ENCODE measurements around the gene TFAP2B. TPM values are rescaled to one million over a fixed set of nuclear protein-coding genes. Genes with fewer than 3 reads are reported as not detected.
A peak's percentile ranks its signal among the peaks of the same experiment; 100 is the strongest.

Gene TFAP2B
- total RNA-seq, 2 donors from 2014 or later, result not detected

GRCh38 chr6:50847890-50848594 is 29.4 kb downstream of the TFAP2B start:
- H3K4me1 Mint-ChIP-seq, result peaks cover 51% of the 10 kb centered on the region
- Histone ChIP-seq H3K4me1 (ENCODE audit: control insufficient read depth, insufficient read depth, low read length) (no peaks in the 10 kb centered on the region), H3K27ac (ENCODE audit: low read depth, low read length) (no peak overlapping the region), H3K9ac (ENCODE audit: extremely low read depth, low read length, poor library complexity, severe bottlenecking) (no peak overlapping the region), H3K27me3 (ENCODE audit: control insufficient read depth, insufficient read depth, low read length, poor library complexity, severe bottlenecking) (peaks cover 100% of the 10 kb centered on the region), H3K9me3 (ENCODE audit: control insufficient read depth, low read length) (no peaks in the 10 kb centered on the region), H3K4me3 (ENCODE audit: low read length) (no peak overlapping the region), H3K36me3 (ENCODE audit: control insufficient read depth, insufficient read depth, low read length) (no peaks in the 10 kb centered on the region)
- H3K9me3 Mint-ChIP-seq, result no peaks in the 10 kb centered on the region
- H3K4me3 Mint-ChIP-seq, result no peak overlapping the region
- peaks cover 99% of the 10 kb centered on the region for H3K27me3 Mint-ChIP-seq (ENCODE audit: insufficient read depth)
- 5 to 11% methylated on average over 4 to 7 of the region's 7 CpGs for WGBS, 2 experiments (ENCODE audit: insufficient coverage in 1 of 2, insufficient read length in 1 of 2)
- H3K27ac Mint-ChIP-seq, result no peak overlapping the region
- H3K36me3 Mint-ChIP-seq (ENCODE audit: low read depth), result no peaks in the 10 kb centered on the region
- no peak for DNase-seq
- TF ChIP-seq CTCF (conservative IDR thresholded peaks at IDR 0.05), result no peak

GRCh38 chr6:50848989-50849795 is 30.5 kb downstream of the TFAP2B start:
- no peak for TF ChIP-seq CTCF (conservative IDR thresholded peaks at IDR 0.05)
- peak; percentile 80 for DNase-seq
- H3K27me3 ChIP-seq (ENCODE audit: control insufficient read depth, insufficient read depth, low read length, poor library complexity, severe bottlenecking), result peaks cover 100% of the 10 kb centered on the region
- no peaks in the 10 kb centered on the region for H3K9me3 Mint-ChIP-seq
- no peak overlapping the region for H3K27ac Mint-ChIP-seq
- H3K27me3 Mint-ChIP-seq (ENCODE audit: insufficient read depth), result peaks cover 99% of the 10 kb centered on the region
- no peaks in the 10 kb centered on the region for H3K9me3 ChIP-seq (ENCODE audit: control insufficient read depth, low read length)
- peaks cover 41% of the 10 kb centered on the region for H3K4me1 Mint-ChIP-seq
- H3K27ac ChIP-seq (ENCODE audit: low read depth, low read length), result no peak overlapping the region
- H3K36me3 Mint-ChIP-seq (ENCODE audit: low read depth), result no peaks in the 10 kb centered on the region
- WGBS, 2 experiments (ENCODE audit: insufficient coverage in 1 of 2, insufficient read length in 1 of 2), result 1 to 3% methylated on average over 12 to 27 of the region's 27 CpGs
- no peak overlapping the region for H3K9ac ChIP-seq (ENCODE audit: extremely low read depth, low read length, poor library complexity, severe bottlenecking)
- peak overlapping the region; percentile 79 for H3K4me3 ChIP-seq (ENCODE audit: low read length)
- H3K4me1 ChIP-seq (ENCODE audit: control insufficient read depth, insufficient read depth, low read length), result no peaks in the 10 kb centered on the region
- no peaks in the 10 kb centered on the region for H3K36me3 ChIP-seq (ENCODE audit: control insufficient read depth, insufficient read depth, low read length)
- H3K4me3 Mint-ChIP-seq, result peak overlapping the region; percentile 52

- no peaks in the 10 kb centered on the region for H3K4me1 ChIP-seq (ENCODE audit: control insufficient read depth, insufficient read depth, low read length)
- H3K27ac ChIP-seq (ENCODE audit: low read depth, low read length), result no peak overlapping the region
- WGBS, 2 experiments (ENCODE audit: insufficient coverage in 1 of 2, insufficient read length in 1 of 2), result 0 to 5% methylated on average over 5 to 22 of the region's 22 CpGs
- Mint-ChIP-seq H3K27me3 (ENCODE audit: insufficient read depth) (peaks cover 99% of the 10 kb centered on the region), H3K27ac (no peak overlapping the region), H3K4me1 (peaks cover 39% of the 10 kb centered on the region), H3K4me3 (peak overlapping the region; percentile 52), H3K36me3 (ENCODE audit: low read depth) (no peaks in the 10 kb centered on the region), H3K9me3 (no peaks in the 10 kb centered on the region)
- DNase-seq, result peak; percentile 63
- peak overlapping the region; percentile 79 for H3K4me3 ChIP-seq (ENCODE audit: low read length)
- TF ChIP-seq CTCF (conservative IDR thresholded peaks at IDR 0.05), result no peak
- H3K9ac ChIP-seq (ENCODE audit: extremely low read depth, low read length, poor library complexity, severe bottlenecking), result no peak overlapping the region
- H3K9me3 ChIP-seq (ENCODE audit: control insufficient read depth, low read length), result no peaks in the 10 kb centered on the region
- peaks cover 100% of the 10 kb centered on the region for H3K27me3 ChIP-seq (ENCODE audit: control insufficient read depth, insufficient read depth, low read length, poor library complexity, severe bottlenecking)
- H3K36me3 ChIP-seq (ENCODE audit: control insufficient read depth, insufficient read depth, low read length), result no peaks in the 10 kb centered on the region
These were observed 31.1 kb downstream of the TFAP2B start for GRCh38 chr6:50849796-50850180.

Data from endodermal cell (in vitro differentiated cells).